GM23248 (cell line): ENCODE results near the gene B9D1. TPM values are rescaled to one million over a fixed set of nuclear protein-coding genes. Genes with fewer than 3 reads are reported as not detected.
A peak's percentile ranks its signal among the peaks of the same experiment; 100 is the strongest.

ENCODE experiments used
- DNase-seq: peaks from one replicate; pipeline ENCODE4 v3.0.0-alpha.2; 2015
- H2AFZ ChIP-seq: fragments of 200-600 bp; sonication (generic); 2 replicates; pipeline ENCODE4 v1.6.1; 2016; ENCODE audit warnings: antibody characterized with exemption
- H3F3A ChIP-seq: fragments of 200-600 bp; sonication (generic); 2 replicates; pipeline ENCODE4 v1.6.1; 2016; ENCODE audit warnings: mild to moderate bottlenecking, antibody characterized with exemption, mixed run types; ENCODE audit not compliant: insufficient read depth
- H3K27ac ChIP-seq: fragments of 200-600 bp; sonication (generic); 2 replicates; pipeline ENCODE4 v1.5.1; 2016; ENCODE audit warnings: mild to moderate bottlenecking
- H3K27me3 ChIP-seq: fragments of 200-600 bp; sonication (generic); replicated peaks from 2 replicates; pipeline ENCODE4 v1.6.1; 2016; ENCODE audit warnings: mild to moderate bottlenecking; ENCODE audit not compliant: insufficient read depth
- H3K36me3 ChIP-seq: fragments of 200-600 bp; sonication (generic); 2 replicates; pipeline ENCODE4 v1.6.1; 2016; ENCODE audit warnings: low read depth, mild to moderate bottlenecking
- H3K4me1 ChIP-seq: fragments of 200-600 bp; sonication (generic); 2 replicates; pipeline ENCODE4 v1.6.1; 2016; ENCODE audit warnings: mild to moderate bottlenecking; ENCODE audit not compliant: insufficient read depth
- H3K4me2 ChIP-seq: fragments of 200-600 bp; sonication (generic); one replicate; pipeline ENCODE4 v1.6.1; 2016; ENCODE audit warnings: mild to moderate bottlenecking; ENCODE audit not compliant: unreplicated experiment
- H3K4me3 ChIP-seq: fragments of 200-600 bp; sonication (generic); 2 replicates; pipeline ENCODE4 v1.5.1; 2016; ENCODE audit warnings: mild to moderate bottlenecking
- H3K79me2 ChIP-seq: fragments of 200-600 bp; sonication (generic); 2 replicates; pipeline ENCODE4 v1.6.1; 2016; ENCODE audit warnings: mild to moderate bottlenecking; ENCODE audit not compliant: insufficient read depth
- H3K9ac ChIP-seq: fragments of 200-600 bp; sonication (generic); 2 replicates; pipeline ENCODE4 v1.6.1; 2016; ENCODE audit warnings: mild to moderate bottlenecking
- H3K9me2 ChIP-seq: fragments of 200-600 bp; sonication (generic); 2 replicates; pipeline ENCODE4 v1.6.1; 2016; ENCODE audit warnings: mixed run types, mild to moderate bottlenecking, moderate library complexity; ENCODE audit not compliant: insufficient read depth
- H3K9me3 ChIP-seq: fragments of 200-600 bp; sonication (generic); one replicate; pipeline ENCODE4 v1.6.1; 2017; ENCODE audit warnings: low read depth
- H4K20me1 ChIP-seq: fragments of 200-600 bp; sonication (generic); 2 replicates; pipeline ENCODE4 v1.6.0; 2016; ENCODE audit not compliant: insufficient read depth
- EZH2 ChIP-seq: fragments of 200-600 bp; sonication (generic); IDR thresholded peaks from 2 replicates; pipeline ENCODE4 v1.6.1; 2018; ENCODE audit warnings: antibody characterized with exemption, mild to moderate bottlenecking; ENCODE audit not compliant: insufficient read depth, poor library complexity, severe bottlenecking
- EZH2phosphoT487 ChIP-seq: fragments of 200-600 bp; sonication (generic); IDR thresholded peaks from 2 replicates; pipeline ENCODE4 v1.6.1; 2018; ENCODE audit warnings: antibody characterized with exemption, moderate library complexity, mild to moderate bottlenecking, low read depth; ENCODE audit not compliant: insufficient read depth
- WGBS, 2 experiments: methylation state at CpG; one replicate each; pipeline ENCODE4 v1.1.6; 2015 to 2017; ENCODE audit warnings: low lambda C conversion rate in 2 of 2, low coverage in 1 of 2; ENCODE audit errors: missing lambda C conversion rate in 2 of 2; 5-methylcytosine and 5-hydroxymethylcytosine counted together
- in situ Hi-C: fragments of 300-500 bp; cut with MboI; formaldehyde crosslinking; loops from 2 replicates; pipeline ENCODE4 v1.15.0; 2020
- polyA plus RNA-seq: library from polyadenylated mRNA; unstranded; fragments of >200 nt; fragmentation: Nextera tagmentation; extraction: Ambion mirVana; gene quantifications from 2 replicates; pipeline ENCODE4 v1.2.1, GENCODE V29; 2016
- total RNA-seq: library from RNA; depleted of rRNA; stranded (reverse); fragments of >200 nt; shearing (Covaris generic); gene quantifications from 2 replicates; pipeline ENCODE4 v1.2.3, GENCODE V29; 2014

The B9D1 gene
- total and polyA plus RNA-seq, 2 experiments from 2014 or later, result 15.5 to 24.4 TPM

GRCh38 chr17:19378416-19379360, 16.2 kb upstream of the B9D1 start, which contains the start of gene MAPK7:
TSS of gene MAPK7 (plus strand) at chr17:19378498. CDS start at chr17:19378901, 403 bp downstream.
- H3K36me3 ChIP-seq, result peaks cover 20% of the 10 kb centered on the region; the same call in 1 of the 2 replicates
- H3K9me3 ChIP-seq, result no peaks in the 10 kb centered on the region
- in situ Hi-C loops, result no loop called here
- peak within 1 kb of the TSS; percentile 94 for H3K4me3 ChIP-seq
- no peaks in the 10 kb centered on the region for H3K9me2 ChIP-seq
- H3K27me3 ChIP-seq, result no peaks in the 10 kb centered on the region
- peak; percentile 48 for DNase-seq
- no peak for TF ChIP-seq EZH2phosphoT487
- peak within 1 kb of the TSS; percentile 94 for H3K27ac ChIP-seq
- WGBS, 2 experiments, result 1 to 2% methylated on average over 39 to 66 of the region's 69 CpGs
- peak within 1 kb of the TSS; percentile 89 for H3K9ac ChIP-seq
- peak within 1 kb of the TSS; percentile 95 for H3K4me2 ChIP-seq
- peaks cover 58% of the 10 kb centered on the region for H3K79me2 ChIP-seq
- H2AFZ ChIP-seq, result peak within 1 kb of the TSS; percentile 94
- H3K4me1 ChIP-seq, result peaks cover 15% of the 10 kb centered on the region
- peaks cover 28% of the 10 kb centered on the region for H3F3A ChIP-seq
- H4K20me1 ChIP-seq, result no peaks in the 10 kb centered on the region

DNA sequence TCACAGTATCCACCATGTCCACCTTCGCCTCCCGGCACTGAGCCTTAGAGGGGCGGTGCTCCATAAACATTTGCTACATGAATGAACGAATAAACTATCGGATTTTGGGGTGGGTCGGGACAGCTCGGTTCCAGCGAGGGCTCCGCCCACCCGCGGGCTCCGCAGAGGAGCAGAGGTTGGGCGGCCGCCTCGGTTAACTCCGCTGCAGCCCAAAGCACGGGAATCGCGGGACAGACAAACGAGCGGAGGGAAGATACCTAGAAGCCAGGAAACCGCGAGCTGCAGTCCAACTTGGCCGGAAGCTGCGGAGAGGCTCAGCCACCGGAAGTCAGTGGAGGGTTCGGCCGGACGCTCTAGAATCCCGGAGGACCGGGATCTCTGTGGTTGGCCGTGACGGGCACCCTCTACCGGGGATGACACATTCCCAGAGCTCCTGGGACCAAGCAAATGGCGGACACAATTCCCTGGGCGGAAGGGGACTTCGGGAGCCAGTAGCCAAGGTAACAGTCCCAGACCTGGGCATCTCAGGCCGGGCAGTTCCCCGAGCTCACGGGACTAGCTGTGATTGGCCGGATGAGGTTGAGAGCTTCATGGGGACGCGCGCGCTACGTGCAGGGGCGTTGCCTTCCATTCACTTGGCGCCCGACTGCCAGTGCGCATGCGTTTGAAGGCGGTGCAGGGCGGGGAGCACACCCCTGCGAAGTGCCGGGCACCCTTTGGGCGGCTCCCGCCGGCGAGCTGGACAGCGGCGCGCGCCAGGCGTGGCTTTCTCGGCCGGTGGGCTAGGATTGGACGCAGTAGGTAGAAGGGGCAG, 15.3 kb upstream of the B9D1 start:
- H3K9me2 ChIP-seq, result no peaks in the 10 kb centered on the region
- TF ChIP-seq EZH2phosphoT487, result no peak
- TF ChIP-seq EZH2, result no peak
- peak overlapping the region; percentile 95 for H3K4me2 ChIP-seq
- peaks cover 16% of the 10 kb centered on the region; the same call in 1 of the 2 replicates for H3K36me3 ChIP-seq
- H3K9me3 ChIP-seq, result no peaks in the 10 kb centered on the region
- peaks cover 22% of the 10 kb centered on the region for H3F3A ChIP-seq
- peaks cover 55% of the 10 kb centered on the region for H3K79me2 ChIP-seq
- peak overlapping the region; percentile 94 for H3K27ac ChIP-seq
- peak overlapping the region; percentile 94 for H2AFZ ChIP-seq
- WGBS, 2 experiments, result 1 to 2% methylated on average over 65 of the region's 67 CpGs
- no peaks in the 10 kb centered on the region for H4K20me1 ChIP-seq
- peaks cover 14% of the 10 kb centered on the region for H3K4me1 ChIP-seq
- H3K4me3 ChIP-seq, result peak overlapping the region; percentile 94
- peak; percentile 99 for DNase-seq
- peak overlapping the region; percentile 89 for H3K9ac ChIP-seq
- H3K27me3 ChIP-seq, result no peaks in the 10 kb centered on the region
- in situ Hi-C loops, result no loop called here

DNA sequence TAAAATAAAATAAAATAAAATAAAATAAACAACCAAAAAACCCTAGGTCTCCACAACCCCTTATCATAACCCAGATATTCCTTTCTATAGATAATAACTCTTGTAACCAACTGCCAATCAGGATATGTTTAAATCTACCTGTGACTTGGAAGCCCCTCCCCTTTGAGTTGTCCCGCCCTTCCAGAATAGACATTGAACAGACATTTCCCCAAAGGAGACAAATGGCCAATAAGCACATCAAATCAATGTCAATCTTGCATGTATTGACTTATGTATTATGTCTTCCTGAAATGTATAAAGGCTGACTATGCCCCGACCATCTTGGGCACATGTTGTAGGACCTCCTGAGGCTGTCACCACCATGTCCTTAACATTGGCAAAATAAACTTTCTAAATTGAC, 14.3 kb upstream of the B9D1 start:
- in situ Hi-C loops, result no loop called here
- peak overlapping the region; percentile 94 for H2AFZ ChIP-seq
- 24 to 25% methylated on average over 2 of the region's 2 CpGs for WGBS, 2 experiments
- peak overlapping the region; percentile 89 for H3K9ac ChIP-seq
- H3K27me3 ChIP-seq, result no peaks in the 10 kb centered on the region
- H3F3A ChIP-seq, result peaks cover 22% of the 10 kb centered on the region
- H4K20me1 ChIP-seq, result no peaks in the 10 kb centered on the region
- no peaks in the 10 kb centered on the region for H3K9me2 ChIP-seq
- peak overlapping the region; percentile 95 for H3K4me2 ChIP-seq
- TF ChIP-seq EZH2phosphoT487 (no peak), EZH2 (no peak)
- peak overlapping the region; percentile 94 for H3K27ac ChIP-seq
- no peak for DNase-seq
- H3K9me3 ChIP-seq, result no peaks in the 10 kb centered on the region
- peaks cover 14% of the 10 kb centered on the region for H3K4me1 ChIP-seq
- H3K36me3 ChIP-seq, result peaks cover 16% of the 10 kb centered on the region; the same call in 1 of the 2 replicates
- H3K79me2 ChIP-seq, result peaks cover 45% of the 10 kb centered on the region
- peak overlapping the region; percentile 94 for H3K4me3 ChIP-seq

GRCh38 chr17:19375732-19376131, 13.2 kb upstream of the B9D1 start:
- in situ Hi-C loops, result no loop called here
- no peak overlapping the region for H3K9ac ChIP-seq
- H3K9me3 ChIP-seq, result no peaks in the 10 kb centered on the region
- peaks cover 35% of the 10 kb centered on the region for H3K79me2 ChIP-seq
- no peak for TF ChIP-seq EZH2
- no peak for TF ChIP-seq EZH2phosphoT487
- peaks cover 22% of the 10 kb centered on the region for H3F3A ChIP-seq
- no peak overlapping the region for H2AFZ ChIP-seq
- 84 to 100% methylated on average over 1 of the region's 1 CpG for WGBS, 2 experiments
- H3K36me3 ChIP-seq, result peaks cover 8% of the 10 kb centered on the region; the same call in 1 of the 2 replicates
- H3K27me3 ChIP-seq, result no peaks in the 10 kb centered on the region
- H3K27ac ChIP-seq, result no peak overlapping the region
- peaks cover 14% of the 10 kb centered on the region for H3K4me1 ChIP-seq
- DNase-seq, result no peak
- H3K4me2 ChIP-seq, result no peak overlapping the region
- H3K4me3 ChIP-seq, result no peak overlapping the region
- H4K20me1 ChIP-seq, result no peaks in the 10 kb centered on the region
- H3K9me2 ChIP-seq, result no peaks in the 10 kb centered on the region
